ENCODE data around the gene ACR.

GRCh38 chr22:50713571-50714056 lies 24.4 kb upstream of the ACR start:
- TF ChIP-seq CTCF (IDR thresholded peaks at IDR 0.05; ENCODE audit: insufficient read depth, low read depth, low read length) (no peak), EZH2 (IDR thresholded peaks at IDR 0.05; ENCODE audit: insufficient read depth, low read length) (no peak)
